Measurements from ENCODE around the gene CDC42EP1. TPM values are rescaled to one million over a fixed set of nuclear protein-coding genes. Genes with fewer than 3 reads are reported as not detected.

CDC42EP1 gene
- total RNA-seq, 1 experiment from 2014 or later: 62.5 TPM

DNA sequence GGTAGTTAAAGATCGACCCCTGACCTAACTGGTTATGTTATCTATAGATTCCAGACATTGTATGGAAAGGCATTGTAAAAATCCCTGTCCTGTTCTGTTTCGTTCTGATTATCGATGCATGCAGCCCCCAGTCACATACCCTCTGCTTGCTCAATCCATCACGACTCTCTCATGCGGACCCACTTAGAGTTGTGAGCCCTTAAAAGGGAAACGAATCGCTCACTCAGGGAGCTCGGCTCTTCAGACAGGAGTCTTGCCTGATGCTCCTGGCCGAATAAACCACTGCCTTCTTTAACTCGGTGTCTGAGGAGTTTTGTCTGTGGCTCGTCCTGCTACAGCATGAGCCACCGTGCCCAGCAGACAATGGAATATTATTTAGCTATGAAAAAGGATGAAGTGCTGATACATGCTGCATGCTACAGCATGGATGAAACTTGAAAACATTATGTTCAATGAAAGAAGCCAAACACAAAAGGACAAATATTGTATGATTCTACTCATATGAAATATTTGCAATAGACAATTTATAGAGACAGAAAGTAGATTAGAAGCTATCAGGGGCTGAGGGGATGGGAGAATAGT lies 31.6 kb downstream of the CDC42EP1 start:
- no peaks in the 10 kb centered on the region for H3K36me3 ChIP-seq (ENCODE audit: control insufficient read depth, insufficient read depth, low read length)
- no peaks in the 10 kb centered on the region for H3K9me3 ChIP-seq (ENCODE audit: control insufficient read depth, insufficient read depth, low read depth, low read length)
- ChIA-PET CTCF (interaction anchor here (0.6 to 1.4 kb wide), 12 partner anchors 10 to 134 kb away, joined by 3 to 19 read pairs (median 4); partner anchors contain the start of gene LGALS2), POLR2A (no interaction called here)
- H3K27me3 ChIP-seq (ENCODE audit: control insufficient read depth, insufficient read depth, low read length): no peaks in the 10 kb centered on the region
- H3K4me1 ChIP-seq (ENCODE audit: control insufficient read depth, insufficient read depth, low read length): no peaks in the 10 kb centered on the region
- intact Hi-C loops (cut with micrococcal nuclease; ENCODE audit: unreplicated experiment): loop anchor here (2.0 kb wide), 1 partner anchor 53 kb away; no protein-coding TSS in a partner anchor
- ATAC-seq (no peak), DNase-seq (ENCODE audit: low read depth, low spot score) (no peak)
- no TSS peak for BruUV-seq (replicated peaks)
- TF ChIP-seq, protein P1, sequence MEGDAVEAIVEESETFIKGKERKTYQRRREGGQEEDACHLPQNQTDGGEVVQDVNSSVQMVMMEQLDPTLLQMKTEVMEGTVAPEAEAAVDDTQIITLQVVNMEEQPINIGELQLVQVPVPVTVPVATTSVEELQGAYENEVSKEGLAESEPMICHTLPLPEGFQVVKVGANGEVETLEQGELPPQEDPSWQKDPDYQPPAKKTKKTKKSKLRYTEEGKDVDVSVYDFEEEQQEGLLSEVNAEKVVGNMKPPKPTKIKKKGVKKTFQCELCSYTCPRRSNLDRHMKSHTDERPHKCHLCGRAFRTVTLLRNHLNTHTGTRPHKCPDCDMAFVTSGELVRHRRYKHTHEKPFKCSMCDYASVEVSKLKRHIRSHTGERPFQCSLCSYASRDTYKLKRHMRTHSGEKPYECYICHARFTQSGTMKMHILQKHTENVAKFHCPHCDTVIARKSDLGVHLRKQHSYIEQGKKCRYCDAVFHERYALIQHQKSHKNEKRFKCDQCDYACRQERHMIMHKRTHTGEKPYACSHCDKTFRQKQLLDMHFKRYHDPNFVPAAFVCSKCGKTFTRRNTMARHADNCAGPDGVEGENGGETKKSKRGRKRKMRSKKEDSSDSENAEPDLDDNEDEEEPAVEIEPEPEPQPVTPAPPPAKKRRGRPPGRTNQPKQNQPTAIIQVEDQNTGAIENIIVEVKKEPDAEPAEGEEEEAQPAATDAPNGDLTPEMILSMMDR (IDR thresholded peaks at IDR 0.05): no peak
- no peak for TF ChIP-seq POLR2AphosphoS5 (IDR thresholded peaks at IDR 0.05; ENCODE audit: low read depth, low read length)
- TF ChIP-seq SIN3A (IDR thresholded peaks at IDR 0.05; ENCODE audit: borderline replicate concordance, insufficient read depth, low read depth, low read length): no peak
- TF ChIP-seq, protein P2, sequence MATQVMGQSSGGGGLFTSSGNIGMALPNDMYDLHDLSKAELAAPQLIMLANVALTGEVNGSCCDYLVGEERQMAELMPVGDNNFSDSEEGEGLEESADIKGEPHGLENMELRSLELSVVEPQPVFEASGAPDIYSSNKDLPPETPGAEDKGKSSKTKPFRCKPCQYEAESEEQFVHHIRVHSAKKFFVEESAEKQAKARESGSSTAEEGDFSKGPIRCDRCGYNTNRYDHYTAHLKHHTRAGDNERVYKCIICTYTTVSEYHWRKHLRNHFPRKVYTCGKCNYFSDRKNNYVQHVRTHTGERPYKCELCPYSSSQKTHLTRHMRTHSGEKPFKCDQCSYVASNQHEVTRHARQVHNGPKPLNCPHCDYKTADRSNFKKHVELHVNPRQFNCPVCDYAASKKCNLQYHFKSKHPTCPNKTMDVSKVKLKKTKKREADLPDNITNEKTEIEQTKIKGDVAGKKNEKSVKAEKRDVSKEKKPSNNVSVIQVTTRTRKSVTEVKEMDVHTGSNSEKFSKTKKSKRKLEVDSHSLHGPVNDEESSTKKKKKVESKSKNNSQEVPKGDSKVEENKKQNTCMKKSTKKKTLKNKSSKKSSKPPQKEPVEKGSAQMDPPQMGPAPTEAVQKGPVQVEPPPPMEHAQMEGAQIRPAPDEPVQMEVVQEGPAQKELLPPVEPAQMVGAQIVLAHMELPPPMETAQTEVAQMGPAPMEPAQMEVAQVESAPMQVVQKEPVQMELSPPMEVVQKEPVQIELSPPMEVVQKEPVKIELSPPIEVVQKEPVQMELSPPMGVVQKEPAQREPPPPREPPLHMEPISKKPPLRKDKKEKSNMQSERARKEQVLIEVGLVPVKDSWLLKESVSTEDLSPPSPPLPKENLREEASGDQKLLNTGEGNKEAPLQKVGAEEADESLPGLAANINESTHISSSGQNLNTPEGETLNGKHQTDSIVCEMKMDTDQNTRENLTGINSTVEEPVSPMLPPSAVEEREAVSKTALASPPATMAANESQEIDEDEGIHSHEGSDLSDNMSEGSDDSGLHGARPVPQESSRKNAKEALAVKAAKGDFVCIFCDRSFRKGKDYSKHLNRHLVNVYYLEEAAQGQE (IDR thresholded peaks at IDR 0.05; ENCODE audit: insufficient read depth in 1 of 2, low read depth in 2 of 2, low read length in 1 of 2): no peak
- H3K4me3 ChIP-seq (ENCODE audit: low read depth in 2 of 2, low read length in 2 of 2): 0 out of 4 replicates have a peak overlapping the region, but pooled peaks of 1 of the 2 experiments have one; percentile 8
- no peak overlapping the region for H3K27ac ChIP-seq (ENCODE audit: low read length)
- in situ Hi-C loops (cut with HindIII; ENCODE audit: low pct_unique_long_range_greater_than_20kb, low sequenced_read_pairs): no loop called here

DNA sequence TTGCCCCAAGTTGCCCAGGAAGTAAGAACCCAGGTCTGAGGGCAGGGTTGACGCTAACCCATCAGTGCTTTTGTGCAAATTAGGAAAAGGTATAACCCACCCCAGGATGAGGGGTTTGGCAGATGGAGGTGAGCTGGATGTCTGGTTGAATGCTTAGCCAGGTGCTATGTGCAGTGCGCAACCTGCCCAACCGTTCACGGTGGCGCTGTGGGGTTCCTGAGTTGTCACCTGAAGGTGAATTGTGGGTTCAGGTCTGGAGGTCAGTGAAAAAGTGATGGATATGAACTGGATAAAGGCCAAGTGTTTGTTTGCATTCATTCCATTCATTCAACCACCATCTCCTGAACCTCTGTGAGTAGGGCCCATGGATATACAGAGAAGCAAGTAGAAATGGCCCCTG lies 34.0 kb downstream of the CDC42EP1 start:
- intact Hi-C loops (cut with micrococcal nuclease; ENCODE audit: unreplicated experiment): no loop called here
- no peak for DNase-seq (ENCODE audit: low read depth, low spot score)
- in situ Hi-C loops (cut with HindIII; ENCODE audit: low pct_unique_long_range_greater_than_20kb, low sequenced_read_pairs): no loop called here
- TF ChIP-seq TCF7L2 (IDR thresholded peaks at IDR 0.05; ENCODE audit: low read depth, low read length): no peak
- Histone ChIP-seq H3K27me3 (ENCODE audit: control insufficient read depth, insufficient read depth, low read length) (no peaks in the 10 kb centered on the region), H3K4me3 (ENCODE audit: low read depth in 2 of 2, low read length in 2 of 2) (no peak overlapping the region), H3K9me3 (ENCODE audit: control insufficient read depth, insufficient read depth, low read depth, low read length) (no peaks in the 10 kb centered on the region), H3K36me3 (ENCODE audit: control insufficient read depth, insufficient read depth, low read length) (no peaks in the 10 kb centered on the region), H3K4me1 (ENCODE audit: control insufficient read depth, insufficient read depth, low read length) (no peaks in the 10 kb centered on the region), H3K27ac (ENCODE audit: low read length) (no peak overlapping the region)
- POLR2A ChIA-PET: no interaction called here
- CTCF ChIA-PET: no interaction called here
- no peak for ATAC-seq
- BruUV-seq (replicated peaks): no TSS peak

DNA sequence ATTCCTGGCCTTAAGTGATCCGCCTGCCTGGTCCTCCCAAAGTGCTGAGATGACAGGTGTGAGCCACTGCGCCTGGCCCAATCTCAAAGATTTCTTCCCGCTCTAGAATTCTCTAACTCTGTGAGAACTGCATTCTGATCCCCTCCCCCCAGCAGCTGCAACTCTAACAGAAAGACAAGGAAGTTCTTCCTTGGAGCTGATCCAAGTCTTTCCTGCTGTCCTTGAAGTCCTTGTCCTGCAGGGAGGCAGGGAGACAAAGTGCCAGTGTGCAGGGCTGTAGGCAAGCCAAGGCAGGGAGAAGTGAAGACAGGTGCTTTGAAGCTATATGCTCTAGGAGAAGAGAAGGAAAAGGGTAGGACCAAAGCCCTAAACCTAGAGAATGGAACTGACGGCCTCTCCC lies 38.9 kb downstream of the CDC42EP1 start:
- Histone ChIP-seq H3K9me3 (ENCODE audit: control insufficient read depth, insufficient read depth, low read depth, low read length) (no peaks in the 10 kb centered on the region), H3K4me1 (ENCODE audit: control insufficient read depth, insufficient read depth, low read length) (no peaks in the 10 kb centered on the region), H3K27me3 (ENCODE audit: control insufficient read depth, insufficient read depth, low read length) (no peaks in the 10 kb centered on the region), H3K27ac (ENCODE audit: low read length) (no peak overlapping the region), H3K36me3 (ENCODE audit: control insufficient read depth, insufficient read depth, low read length) (no peaks in the 10 kb centered on the region), H3K4me3 (ENCODE audit: low read depth in 2 of 2, low read length in 2 of 2) (no peak overlapping the region)
- in situ Hi-C loops (cut with HindIII; ENCODE audit: low pct_unique_long_range_greater_than_20kb, low sequenced_read_pairs): no loop called here
- BruUV-seq (replicated peaks): no TSS peak
- intact Hi-C loops (cut with micrococcal nuclease; ENCODE audit: unreplicated experiment): no loop called here
- no peak for ATAC-seq
- TF ChIP-seq, protein P1 (IDR thresholded peaks at IDR 0.05): no peak
- TF ChIP-seq TCF7L2 (IDR thresholded peaks at IDR 0.05; ENCODE audit: low read depth, low read length): no peak
- TF ChIP-seq, protein P2 (IDR thresholded peaks at IDR 0.05; ENCODE audit: insufficient read depth in 1 of 2, low read depth in 2 of 2, low read length in 1 of 2): no peak
- no peak for TF ChIP-seq SIN3A (IDR thresholded peaks at IDR 0.05; ENCODE audit: borderline replicate concordance, insufficient read depth, low read depth, low read length)
- TF ChIP-seq POLR2AphosphoS5 (IDR thresholded peaks at IDR 0.05; ENCODE audit: low read depth, low read length): no peak
- ChIA-PET POLR2A (interaction anchor here (0.6 kb wide), 1 partner anchor 9 kb away, joined by 4 read pairs; no protein-coding TSS in a partner anchor), CTCF (interaction anchor here (0.7 to 0.8 kb wide), 2 partner anchors 15 to 61 kb away, joined by 3 to 12 read pairs; no protein-coding TSS in a partner anchor)
- DNase-seq (ENCODE audit: low read depth, low spot score): no peak
